CD4-positive, alpha-beta T cell (primary cell): Measurements from ENCODE around the gene RFC2. TPM values are rescaled to one million over a fixed set of nuclear protein-coding genes. Genes with fewer than 3 reads are reported as not detected.
"Not testable (repeated sequence)": the region's sequence is repeated elsewhere in the genome, so short reads cannot be mapped to it uniquely, and the experiment has no call there.

Source experiments
- ATAC-seq: fragments of 200-7000 bp; cut with Tn5 transposase; one replicate; pipeline ENCODE4 v1.10.0; 2022; ENCODE audit warnings: mild to moderate bottlenecking; ENCODE audit not compliant: poor library complexity
- CTCF ChIA-PET: fragments of 350-600 bp; sonication (Branson Sonifier 250); formaldehyde crosslinking; loops from one replicate; lab custom pipeline; 2021; ENCODE audit warnings: antibody characterized with exemption, inconsistent platforms; lab: Charles Lee
- POLR2A ChIA-PET: fragments of 350-600 bp; sonication (Branson Sonifier 250); formaldehyde crosslinking; loops from one replicate; lab custom pipeline; 2021; ENCODE audit warnings: antibody characterized with exemption, inconsistent platforms; lab: Charles Lee
- DNase-seq, 14 experiments: peaks; one replicate each; pipeline ENCODE4 v3.0.0-alpha.2; 2013 to 2020; ENCODE audit warnings: mixed read lengths in 2 of 14
- H3K27ac ChIP-seq, 2 donors: one replicate each; pipeline versions ENCODE4 v1.5.1 to v1.7.0; 2013; ENCODE audit warnings: low read length in 2 of 2, low read depth in 1 of 2, mild to moderate bottlenecking in 1 of 2
- H3K27me3 ChIP-seq, 2 experiments: 1 replicate in 1 of 2; 2 replicates in 1 of 2; pipeline versions ENCODE4 v1.6.1 to v1.7.0; 2013; ENCODE audit warnings: low read length in 2 of 2, control low read depth in 1 of 2, mild to moderate bottlenecking in 1 of 2, moderate library complexity in 1 of 2; ENCODE audit not compliant: insufficient read depth in 2 of 2, control insufficient read depth in 1 of 2
- H3K36me3 ChIP-seq: one replicate; pipeline ENCODE4 v1.6.1; 2013; ENCODE audit warnings: low read length, control low read depth; ENCODE audit not compliant: insufficient read depth
- H3K4me1 ChIP-seq: one replicate; pipeline ENCODE4 v1.6.1; 2013; ENCODE audit warnings: low read length, control low read depth; ENCODE audit not compliant: insufficient read depth
- H3K4me3 ChIP-seq: one replicate; pipeline ENCODE4 v1.5.1; 2013; ENCODE audit warnings: mild to moderate bottlenecking, low read length, moderate library complexity
- H3K9me3 ChIP-seq, 2 experiments: 1 replicate in 1 of 2; 2 replicates in 1 of 2; pipeline versions ENCODE4 v1.6.1 to v1.7.0; 2013; ENCODE audit warnings: low read length in 2 of 2, mild to moderate bottlenecking in 2 of 2, control low read depth in 1 of 2, moderate library complexity in 1 of 2; ENCODE audit not compliant: control insufficient read depth in 1 of 2, insufficient read depth in 1 of 2
- H3K27ac Mint-ChIP-seq: one replicate; pipeline ENCODE4 v1.8.0; 2020; ENCODE audit warnings: mixed read lengths
- H3K27me3 Mint-ChIP-seq: one replicate; pipeline ENCODE4 v1.8.0; 2021; ENCODE audit warnings: mixed read lengths
- H3K36me3 Mint-ChIP-seq: one replicate; pipeline ENCODE4 v1.8.0; 2021; ENCODE audit warnings: low read depth, mixed read lengths
- H3K4me1 Mint-ChIP-seq: one replicate; pipeline ENCODE4 v1.8.0; 2021; ENCODE audit warnings: low read depth, mixed read lengths
- H3K4me3 Mint-ChIP-seq: one replicate; pipeline ENCODE4 v1.8.0; 2020; ENCODE audit warnings: mild to moderate bottlenecking, mixed read lengths
- H3K9me3 Mint-ChIP-seq: one replicate; pipeline ENCODE4 v1.8.0; 2020; ENCODE audit warnings: mixed read lengths
- CTCF ChIP-seq: fragments of 200-600 bp; IDR thresholded peaks from one replicate; pipeline ENCODE4 v1.8.0; 2022; ENCODE audit warnings: antibody characterized with exemption, mild to moderate bottlenecking
- intact Hi-C, 2 experiments: fragments of 100-400 bp; cut with DNase I in 1 of 2; cut with micrococcal nuclease in 1 of 2; formaldehyde crosslinking; loops; one replicate each; pipeline versions ENCODE4 v1.15.1 to v1.9.0; 2023 to 2025; cut with DNase I, micrococcal nuclease
- total RNA-seq, 174 experiments: library from RNA in 2 of 174; stranded (reverse) in 2 of 174; gene quantifications; one replicate each; pipeline ENCODE4 v1.2.3 and lab custom pipeline; 2021 to 2026

Gene RFC2
- total RNA-seq, 2 experiments from 2014 or later, result 8.5 to 9.6 TPM

GRCh38 chr7:74253835-74254128 lies 417 bp downstream of the RFC2 start:
- H3K27ac ChIP-seq, result peak overlapping the region; percentile 83
- peaks cover 37% of the 10 kb centered on the region for H3K36me3 Mint-ChIP-seq
- peak overlapping the region; percentile 92 for H3K4me3 Mint-ChIP-seq
- peak overlapping the region; percentile 93 for H3K27ac Mint-ChIP-seq
- no peaks in the 10 kb centered on the region for H3K9me3 ChIP-seq
- peaks cover 26% of the 10 kb centered on the region for H3K4me1 Mint-ChIP-seq
- intact Hi-C loops, result loop anchor here (1.0 to 5.0 kb wide), 4 partner anchors 36 to 404 kb away; partner anchors contain the start of genes CLIP2 (in 2 of the 2), EIF4H (in 1 of the 2), GTF2I (in 1 of the 2) and LIMK1 (in 1 of the 2)
- H3K4me3 ChIP-seq, result peak overlapping the region; percentile 92
- no peaks in the 10 kb centered on the region for H3K9me3 Mint-ChIP-seq
- peak; percentile 4 for ATAC-seq
- H3K36me3 ChIP-seq, result peaks cover 23% of the 10 kb centered on the region
- no peak for TF ChIP-seq CTCF
- no peaks in the 10 kb centered on the region for H3K27me3 Mint-ChIP-seq
- no peak for DNase-seq
- ChIA-PET CTCF (no interaction called here), POLR2A (no interaction called here)
- H3K27me3 ChIP-seq, result no peaks in the 10 kb centered on the region
- H3K4me1 ChIP-seq, result peaks cover 31% of the 10 kb centered on the region

DNA sequence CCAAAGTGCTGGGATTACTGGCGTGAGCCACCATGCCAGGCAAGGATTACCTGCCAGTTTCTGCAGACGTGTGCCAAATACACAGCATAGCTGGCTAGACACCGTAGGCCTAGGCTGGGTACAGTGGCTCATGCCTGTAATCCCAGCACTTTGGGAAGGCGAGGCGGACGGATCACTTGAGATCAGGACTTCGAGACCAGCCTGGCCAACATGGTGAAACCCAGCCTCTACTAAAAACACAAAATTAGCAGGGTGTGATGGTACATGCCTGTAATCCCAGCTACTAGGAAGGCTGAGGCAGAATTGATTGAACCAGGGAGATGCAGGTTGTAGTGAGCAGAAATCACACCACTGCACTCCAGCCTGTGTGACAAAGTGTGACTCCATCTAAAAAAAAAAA lies 868 bp downstream of the RFC2 start:
- peaks cover 28% of the 10 kb centered on the region for H3K36me3 ChIP-seq
- peaks cover 31% of the 10 kb centered on the region for H3K4me1 ChIP-seq
- H3K4me3 ChIP-seq, result peak overlapping the region; percentile 92
- Mint-ChIP-seq H3K4me3 (peak overlapping the region; percentile 92), H3K4me1 (peaks cover 26% of the 10 kb centered on the region), H3K27me3 (no peaks in the 10 kb centered on the region), H3K36me3 (peaks cover 40% of the 10 kb centered on the region), H3K27ac (peak overlapping the region; percentile 93), H3K9me3 (no peaks in the 10 kb centered on the region)
- ATAC-seq, result no peak
- TF ChIP-seq CTCF, result no peak
- ChIA-PET POLR2A (no interaction called here), CTCF (no interaction called here)
- no peak overlapping the region for H3K27ac ChIP-seq
- DNase-seq, result no peak
- intact Hi-C loops, result loop anchor here in 1 of 2 experiments (5.0 kb wide), 2 partner anchors 171 to 404 kb away; partner anchors contain the start of genes GTF2I and LIMK1
- no peaks in the 10 kb centered on the region for H3K27me3 ChIP-seq
- H3K9me3 ChIP-seq, result no peaks in the 10 kb centered on the region

DNA sequence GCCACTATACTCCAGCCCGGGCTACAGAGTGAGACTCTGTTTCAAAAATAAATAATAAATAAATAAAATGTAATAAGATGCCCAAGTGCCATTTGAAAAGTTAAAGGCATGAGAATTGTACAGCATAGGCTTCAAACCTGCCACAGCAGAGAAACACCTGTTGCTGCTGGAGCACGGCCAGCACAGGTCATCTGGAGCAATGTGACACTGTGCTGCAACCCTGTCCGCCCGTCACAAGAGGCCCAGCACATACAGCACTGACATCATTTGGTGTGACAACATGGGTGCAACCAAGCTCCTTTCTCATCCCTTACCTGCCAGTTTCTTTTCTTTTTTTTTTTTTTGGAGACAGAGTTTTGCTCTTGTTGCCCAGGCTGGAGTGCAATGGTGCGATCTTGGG lies 1.3 kb downstream of the RFC2 start:
- H3K4me3 Mint-ChIP-seq, result peak overlapping the region; percentile 92
- no peaks in the 10 kb centered on the region for H3K9me3 Mint-ChIP-seq
- Histone ChIP-seq H3K27ac (no peak overlapping the region), H3K9me3 (no peaks in the 10 kb centered on the region), H3K4me3 (no peak overlapping the region), H3K36me3 (peaks cover 32% of the 10 kb centered on the region), H3K27me3 (no peaks in the 10 kb centered on the region), H3K4me1 (peaks cover 31% of the 10 kb centered on the region)
- H3K27ac Mint-ChIP-seq, result peak overlapping the region; percentile 93
- H3K4me1 Mint-ChIP-seq, result peaks cover 26% of the 10 kb centered on the region
- H3K27me3 Mint-ChIP-seq, result no peaks in the 10 kb centered on the region
- DNase-seq (no peak), ATAC-seq (no peak)
- intact Hi-C loops, result loop anchor here in 1 of 2 experiments (5.0 kb wide), 2 partner anchors 171 to 404 kb away; partner anchors contain the start of genes GTF2I and LIMK1
- ChIA-PET CTCF (no interaction called here), POLR2A (no interaction called here)
- H3K36me3 Mint-ChIP-seq, result peaks cover 44% of the 10 kb centered on the region
- TF ChIP-seq CTCF, result no peak

GRCh38 chr7:74249058-74249457 lies 5.1 kb downstream of the RFC2 start:
- ATAC-seq, H3K9me3 Mint-ChIP-seq, intact Hi-C loops, DNase-seq, H3K27ac Mint-ChIP-seq, H3K27me3 Mint-ChIP-seq, H3K4me3 ChIP-seq, H3K9me3 ChIP-seq, H3K27ac ChIP-seq, H3K27me3 ChIP-seq, POLR2A ChIA-PET, H3K4me3 Mint-ChIP-seq: not testable (repeated sequence)
- CTCF ChIA-PET, result interaction anchor here (0.7 to 0.8 kb wide), 2 partner anchors 26 to 42 kb away, joined by 3 read pairs; no protein-coding TSS in a partner anchor
- Histone ChIP-seq H3K36me3 (peaks cover 54% of the 10 kb centered on the region), H3K4me1 (peaks cover 16% of the 10 kb centered on the region)
- H3K36me3 Mint-ChIP-seq, result peaks cover 56% of the 10 kb centered on the region
- peaks cover 11% of the 10 kb centered on the region for H3K4me1 Mint-ChIP-seq
